K562 (cell line): ENCODE data around the gene TP53BP1. TPM values are rescaled to one million over a fixed set of nuclear protein-coding genes. Genes with fewer than 3 reads are reported as not detected.

Source experiments
- ATAC-seq: fragments of 200-7000 bp; cut with Tn5 transposase; 3 replicates; pipeline ENCODE4 v1.9.1; 2020; ENCODE audit warnings: moderate library complexity
- BruUV-seq: library from RNA; stranded (reverse); fragments of 400-500 nt; replicated peaks from 2 replicates; lab custom pipeline; 2021; lab: Mats Ljungman, UMichigan
- CTCF ChIA-PET: fragments of 300-600 bp; formaldehyde crosslinking; extraction: SDS; loops from one replicate; lab custom pipeline; 2021; ENCODE audit warnings: low intra/inter-chr PET ratio; lab: Yijun Ruan, JAX
- POLR2A ChIA-PET: fragments of 300-600, 350-650 bp; sonication (Branson Sonifier 250); formaldehyde crosslinking; extraction: SDS; loops from one replicate; lab custom pipeline; 2021; ENCODE audit warnings: antibody characterized with exemption, inconsistent platforms; lab: Yijun Ruan, JAX
- DNase-seq, 4 experiments: peaks; one replicate each; pipeline versions ENCODE4 v3.0.0 to v3.0.0-alpha.2; 2011 to 2018; ENCODE audit warnings: low spot score in 3 of 4, mixed read lengths in 3 of 4; ENCODE audit errors: extremely low read depth in 1 of 4
- FAIRE-seq: peaks from 2 replicates; lab custom pipeline; 2011; peaks lifted over from hg19 to GRCh38; lab: Jason Lieb, UNC
- H2AFZ ChIP-seq: 2 replicates; pipeline ENCODE4 v1.6.0; 2011; ENCODE audit warnings: low read depth, low read length, control low read depth, inconsistent platforms
- H3K27ac ChIP-seq: fragments of 200-600 bp; 3 replicates; pipeline ENCODE4 v1.8.0; 2011; ENCODE audit warnings: low read depth, mild to moderate bottlenecking, control low read depth, inconsistent platforms, low read length, moderate library complexity, mixed read lengths; ENCODE audit errors: extremely low read depth
- H3K27me3 ChIP-seq, 2 experiments: fragments of 300-600 bp in 1 of 2; 2 replicates in 1 of 2; 3 replicates in 1 of 2; pipeline versions ENCODE4 v1.6.0 to v1.8.0; 2011; ENCODE audit warnings: inconsistent platforms in 2 of 2, low read length in 2 of 2, mild to moderate bottlenecking in 1 of 2, mixed read lengths in 1 of 2, moderate library complexity in 1 of 2; ENCODE audit not compliant: control insufficient read depth in 2 of 2, insufficient read depth in 2 of 2
- H3K36me3 ChIP-seq: fragments of 300-600 bp; 3 replicates; pipeline ENCODE4 v1.8.0; 2011; ENCODE audit warnings: mild to moderate bottlenecking, low read length, inconsistent platforms; ENCODE audit not compliant: control insufficient read depth, insufficient read depth
- H3K4me1 ChIP-seq, 2 experiments: fragments of 200-600 bp in 1 of 2; replicated peaks in 1 of 2; 2 replicates in 1 of 2; 3 replicates in 1 of 2; pipeline versions ENCODE4 v1.5.1 to v1.8.0; 2011; ENCODE audit warnings: inconsistent platforms in 2 of 2, low read length in 2 of 2, mild to moderate bottlenecking in 1 of 2, mixed read lengths in 1 of 2, moderate library complexity in 1 of 2; ENCODE audit not compliant: control insufficient read depth in 2 of 2, insufficient read depth in 2 of 2
- H3K4me2 ChIP-seq: 2 replicates; pipeline ENCODE4 v1.6.1; 2011; ENCODE audit warnings: low read length, control low read depth, inconsistent platforms, mixed read lengths; ENCODE audit not compliant: insufficient read depth
- H3K4me3 ChIP-seq: fragments of 200-600 bp; sonication (generic), shearing (Covaris generic); 2 replicates; pipeline ENCODE4 v1.5.1; 2016; ENCODE audit warnings: control low read depth, inconsistent platforms
- H3K79me2 ChIP-seq: fragments of 200-600 bp; 3 replicates; pipeline ENCODE4 v1.8.0; 2011; ENCODE audit warnings: low read length, inconsistent platforms; ENCODE audit not compliant: control insufficient read depth, insufficient read depth
- H3K9ac ChIP-seq, 2 experiments: 2 replicates each; pipeline versions ENCODE4 v1.6.0 to v1.6.1; 2011; ENCODE audit warnings: low read depth in 2 of 2, low read length in 2 of 2, control low read depth in 1 of 2, inconsistent platforms in 1 of 2, mild to moderate bottlenecking in 1 of 2, mixed read lengths in 1 of 2; ENCODE audit not compliant: insufficient read depth in 1 of 2
- H3K9me1 ChIP-seq: one replicate; pipeline ENCODE4 v1.6.0; 2011; ENCODE audit warnings: inconsistent platforms, mild to moderate bottlenecking, low read length, moderate library complexity; ENCODE audit not compliant: control insufficient read depth, insufficient read depth
- H3K9me3 ChIP-seq: replicated peaks from 2 replicates; pipeline ENCODE4 v1.5.1; 2011; ENCODE audit warnings: low read depth, low read length, inconsistent platforms; ENCODE audit not compliant: control insufficient read depth, insufficient read depth
- H4K20me1 ChIP-seq: replicated peaks from 2 replicates; pipeline ENCODE4 v1.6.1; 2011; ENCODE audit warnings: low read length, inconsistent platforms, mixed read lengths; ENCODE audit not compliant: control insufficient read depth, insufficient read depth
- BHLHE40 ChIP-seq: IDR thresholded peaks from 2 replicates; pipeline ENCODE4 v1.6.1; 2011; ENCODE audit warnings: low read length, improper control_type of control experiment
- CHD1 ChIP-seq: fragments of 200-600 bp; sonication (generic); IDR thresholded peaks from one replicate; pipeline ENCODE4 v1.6.1; 2012; ENCODE audit warnings: mild to moderate bottlenecking, moderate library complexity, low read length, inconsistent platforms
- CREBBP ChIP-seq: IDR thresholded peaks from one replicate; pipeline ENCODE4 v1.6.1; 2012; ENCODE audit warnings: low read depth, mild to moderate bottlenecking, control low read depth, inconsistent platforms, low read length
- ETV5 ChIP-seq: sonication (generic); formaldehyde crosslinking; IDR thresholded peaks from 2 replicates; pipeline ENCODE4 v1.4.0; 2020; ENCODE audit warnings: low read depth, mild to moderate bottlenecking, missing genetic modification reagents
- JUNB ChIP-seq: fragments of 450-650 bp; formaldehyde crosslinking; conservative IDR thresholded peaks from 2 replicates; pipeline ENCODE4 v1.4.0; 2020; ENCODE audit warnings: mild to moderate bottlenecking
- NFE2 ChIP-seq: IDR thresholded peaks from 2 replicates; pipeline ENCODE4 v1.6.1; 2014; ENCODE audit warnings: antibody characterized with exemption, low read depth
- SIRT6 ChIP-seq: IDR thresholded peaks from one replicate; pipeline ENCODE4 v1.6.1; 2012; ENCODE audit warnings: low read depth, mild to moderate bottlenecking, control low read depth, inconsistent platforms, low read length, moderate library complexity
- SMARCE1 ChIP-seq: fragments of 450-650 bp; IDR thresholded peaks from 2 replicates; pipeline ENCODE4 v1.7.1; 2016; ENCODE audit warnings: mild to moderate bottlenecking
- ZEB2 ChIP-seq: fragments of 450-650 bp; IDR thresholded peaks from 2 replicates; pipeline ENCODE4 v1.6.1; 2016
- WGBS: fragments of 100-300 bp; shearing (Covaris generic); methylation state at CpG from one replicate; pipeline ENCODE4 v1.1.6; 2016; ENCODE audit warnings: low coverage, mixed read lengths; ENCODE audit not compliant: insufficient coverage; ENCODE audit errors: missing lambda C conversion rate; 5-methylcytosine and 5-hydroxymethylcytosine counted together
- in situ Hi-C: fragments of 300-500 bp; cut with MboI; formaldehyde crosslinking; loops from 4 replicates; pipeline ENCODE4 v1.15.0; 2018; ENCODE audit warnings: inconsistent platforms, mixed read lengths
- intact Hi-C: fragments of 100-400 bp; cut with micrococcal nuclease; formaldehyde crosslinking; loops from 2 replicates; pipeline ENCODE4 v1.14.2; 2022
- polyA plus RNA-seq, 8 experiments: library from polyadenylated mRNA; depleted of rRNA in 4 of 8; stranded (reverse) in 5 of 8; unstranded in 3 of 8; fragments of >200 nt; fragmentation: Nextera tagmentation in 2 of 8; fragmentation: Illumina TruSeq in 1 of 8; extraction: Ambion mirVana in 2 of 8; extraction: Trizol in 1 of 8; gene quantifications; 2 replicates each; pipeline versions ENCODE4 v1.2.1 to v1.2.3, GENCODE V29; 2011 to 2014; ENCODE audit warnings: inconsistent platforms in 1 of 8, missing spikeins in 1 of 8
- total RNA-seq, 7 experiments: library from RNA; depleted of rRNA in 6 of 7; stranded (reverse); fragments of >200 nt in 6 of 7; fragmentation: Illumina TruSeq in 2 of 7; extraction: Trizol in 2 of 7; gene quantifications; 2 replicates each; pipeline versions ENCODE4 v1.2.1 to v1.2.3, GENCODE V29; 2011 to 2021; ENCODE audit warnings: low replicate concordance in 1 of 7
- TF ChIP-seq, protein P1 (sequence below), 2 experiments: IDR thresholded peaks; 2 replicates each; pipeline ENCODE4 v1.6.1; 2012; ENCODE audit warnings: improper control_type of control experiment in 2 of 2, low read depth in 2 of 2, low read length in 2 of 2, borderline replicate concordance in 1 of 2

TP53BP1 gene
- total and polyA plus RNA-seq, 9 of the 15 experiments (the other 6 are each of a cell fraction or from before 2014, with no cell fraction given): 5.7 to 63.3 (median 30.9) TPM

DNA sequence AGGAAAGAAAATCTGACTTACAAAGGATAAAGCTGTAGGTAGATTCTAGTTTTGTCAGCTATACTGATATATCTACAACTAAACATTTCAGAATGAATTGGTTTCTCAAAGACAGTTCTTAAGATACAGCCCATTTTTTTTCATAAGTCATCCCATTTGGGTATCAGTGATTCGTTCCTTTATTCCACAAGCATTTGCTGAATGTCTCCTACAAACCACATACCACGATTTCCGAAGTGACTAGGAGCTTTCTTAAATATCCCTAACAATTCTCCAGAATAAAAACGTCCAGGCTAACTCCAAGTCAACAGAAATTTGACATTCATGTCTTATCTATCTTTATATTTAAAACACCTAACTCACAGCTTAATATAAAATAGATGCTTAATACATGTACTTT lies 59.8 kb downstream of the TP53BP1 start:
- POLR2A ChIA-PET: interaction anchor here (0.9 to 1.9 kb wide), 2 partner anchors 13 to 16 kb away, joined by 3 to 6 read pairs; no protein-coding TSS in a partner anchor
- intact Hi-C loops (no loop called here), in situ Hi-C loops (loop anchor here (25.0 kb wide), 2 partner anchors 154 to 254 kb away; partner anchors contain the start of genes CKMT1A, CKMT1B and PPIP5K1)
- no peak overlapping the region for H2AFZ ChIP-seq
- peak overlapping the region; percentile 71; the same call in 2 of the 3 replicates for H3K27ac ChIP-seq
- H3K9me3 ChIP-seq: no peaks in the 10 kb centered on the region
- 0 out of 4 replicates have a peak overlapping the region, but pooled peaks of 1 of the 2 experiments have one; percentile 15 for H3K9ac ChIP-seq
- 76% methylated on average over 4 of the region's 4 CpGs for WGBS
- BruUV-seq: no TSS peak
- no peaks in the 10 kb centered on the region for H4K20me1 ChIP-seq
- peaks cover 44% of the 10 kb centered on the region; the same call in 2 of the 3 replicates for H3K36me3 ChIP-seq
- DNase-seq (no peak), FAIRE-seq (no peak), ATAC-seq (no peak)
- no peaks in the 10 kb centered on the region for H3K27me3 ChIP-seq
- H3K9me1 ChIP-seq: no peaks in the 10 kb centered on the region
- H3K4me1 ChIP-seq: peaks cover 0 to 17% of the 10 kb centered on the region in 2 experiments; a peak in 3 of 5 replicates
- TF ChIP-seq ZEB2: no peak
- no peak for TF ChIP-seq CHD1
- TF ChIP-seq JUNB (CRISPR knock-in tag): no peak
- TF ChIP-seq CREBBP: no peak
- no peak for TF ChIP-seq SMARCE1
- no peak for TF ChIP-seq NFE2
- TF ChIP-seq SIRT6: no peak
- no peak for TF ChIP-seq ETV5 (CRISPR knock-in tag)
- TF ChIP-seq, protein P1, sequence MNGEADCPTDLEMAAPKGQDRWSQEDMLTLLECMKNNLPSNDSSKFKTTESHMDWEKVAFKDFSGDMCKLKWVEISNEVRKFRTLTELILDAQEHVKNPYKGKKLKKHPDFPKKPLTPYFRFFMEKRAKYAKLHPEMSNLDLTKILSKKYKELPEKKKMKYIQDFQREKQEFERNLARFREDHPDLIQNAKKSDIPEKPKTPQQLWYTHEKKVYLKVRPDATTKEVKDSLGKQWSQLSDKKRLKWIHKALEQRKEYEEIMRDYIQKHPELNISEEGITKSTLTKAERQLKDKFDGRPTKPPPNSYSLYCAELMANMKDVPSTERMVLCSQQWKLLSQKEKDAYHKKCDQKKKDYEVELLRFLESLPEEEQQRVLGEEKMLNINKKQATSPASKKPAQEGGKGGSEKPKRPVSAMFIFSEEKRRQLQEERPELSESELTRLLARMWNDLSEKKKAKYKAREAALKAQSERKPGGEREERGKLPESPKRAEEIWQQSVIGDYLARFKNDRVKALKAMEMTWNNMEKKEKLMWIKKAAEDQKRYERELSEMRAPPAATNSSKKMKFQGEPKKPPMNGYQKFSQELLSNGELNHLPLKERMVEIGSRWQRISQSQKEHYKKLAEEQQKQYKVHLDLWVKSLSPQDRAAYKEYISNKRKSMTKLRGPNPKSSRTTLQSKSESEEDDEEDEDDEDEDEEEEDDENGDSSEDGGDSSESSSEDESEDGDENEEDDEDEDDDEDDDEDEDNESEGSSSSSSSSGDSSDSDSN (IDR thresholded peaks at IDR 0.05; ENCODE audit: borderline replicate concordance in 1 of 2, low read depth in 2 of 2, low read length in 2 of 2): no peak
- no peak for TF ChIP-seq BHLHE40
- H3K79me2 ChIP-seq: no peaks in the 10 kb centered on the region
- CTCF ChIA-PET: no interaction called here
- no peak overlapping the region for H3K4me3 ChIP-seq
- H3K4me2 ChIP-seq: peak overlapping the region; percentile 43; the same call in 1 of the 2 replicates
